HG02642 (cell line): ENCODE results near the gene UST.
"Not testable (repeated sequence)": the region's sequence is repeated elsewhere in the genome, so short reads cannot be mapped to it uniquely, and the experiment has no call there.

Experiments
- ATAC-seq: cut with Tn5 transposase; IDR thresholded peaks from one replicate; pipeline ENCODE4 v1.9.1; 2021; ENCODE audit warnings: mild to moderate bottlenecking; ENCODE audit not compliant: unreplicated experiment, poor library complexity

UST gene

GRCh38 chr6:148964467-148964866, 217.6 kb downstream of the UST start:
- no peak for ATAC-seq

GRCh38 chr6:148965287-148965686, 218.5 kb downstream of the UST start:
- no peak for ATAC-seq

- no peak for ATAC-seq
Observed at GRCh38 chr6:148967011-148967520, 220.2 kb downstream of the UST start.

GRCh38 chr6:148967541-148967956, 220.7 kb downstream of the UST start:
- ATAC-seq, result no peak

- ATAC-seq, result no peak
Observed at GRCh38 chr6:148968771-148969602, 222.2 kb downstream of the UST start.

- no peak for ATAC-seq
Observed at GRCh38 chr6:148969603-148970061, 222.8 kb downstream of the UST start.

GRCh38 chr6:148971031-148971927, 224.4 kb downstream of the UST start:
- no peak for ATAC-seq

- ATAC-seq, result peak; percentile 85
Observed at GRCh38 chr6:148972481-148972880, 225.7 kb downstream of the UST start.

- no peak for ATAC-seq
Observed at GRCh38 chr6:148973538-148974208, 226.8 kb downstream of the UST start.

GRCh38 chr6:148974351-148974750, 227.5 kb downstream of the UST start:
- ATAC-seq, result no peak

- ATAC-seq, result not testable (repeated sequence)
Observed at GRCh38 chr6:148978298-148978697, 231.5 kb downstream of the UST start.

- ATAC-seq, result no peak
Observed at GRCh38 chr6:148979014-148979901, 232.4 kb downstream of the UST start.

GRCh38 chr6:148980234-148980633, 233.4 kb downstream of the UST start:
- no peak for ATAC-seq

- no peak for ATAC-seq
Observed at GRCh38 chr6:148981515-148981914, 234.7 kb downstream of the UST start.

- no peak for ATAC-seq
Observed at GRCh38 chr6:148983101-148983761, 236.4 kb downstream of the UST start.

- no peak for ATAC-seq
Observed at GRCh38 chr6:148983966-148984365, 237.1 kb downstream of the UST start.

- ATAC-seq, result no peak
Observed at GRCh38 chr6:148984531-148985056, 237.8 kb downstream of the UST start.

GRCh38 chr6:148985499-148985898, 238.7 kb downstream of the UST start:
- no peak for ATAC-seq

GRCh38 chr6:148986608-148987007, 239.8 kb downstream of the UST start:
- no peak for ATAC-seq
